HT1080 (cell line): ENCODE measurements around the gene GALE. TPM values are rescaled to one million over a fixed set of nuclear protein-coding genes. Genes with fewer than 3 reads are reported as not detected.
"Not testable (repeated sequence)": the region's sequence is repeated elsewhere in the genome, so short reads cannot be mapped to it uniquely, and the experiment has no call there.

Experiments
- DNase-seq: peaks from one replicate; pipeline ENCODE4 v3.0.0-alpha.2; 2015; ENCODE audit warnings: low read depth
- polyA plus RNA-seq, 2 experiments: library from polyadenylated mRNA; depleted of rRNA; stranded (reverse); fragments of >200 nt; gene quantifications; 2 replicates each; pipeline ENCODE4 v1.2.3, GENCODE V29; 2015
- total RNA-seq: library from RNA; depleted of rRNA; stranded (reverse); fragments of >200 nt; shearing (Covaris generic); gene quantifications from 2 replicates; pipeline ENCODE4 v1.2.3, GENCODE V29; 2014; rRNA removed

Gene GALE
- total RNA-seq = 144 and 146 TPM in 2 replicates
- 169 and 186 TPM in 2 replicates for polyA plus RNA-seq (2015; cell fraction: cytosol; rRNA removed)
- 252 and 280 TPM in 2 replicates for polyA plus RNA-seq (2015; cell fraction: nucleus; rRNA removed)

DNA sequence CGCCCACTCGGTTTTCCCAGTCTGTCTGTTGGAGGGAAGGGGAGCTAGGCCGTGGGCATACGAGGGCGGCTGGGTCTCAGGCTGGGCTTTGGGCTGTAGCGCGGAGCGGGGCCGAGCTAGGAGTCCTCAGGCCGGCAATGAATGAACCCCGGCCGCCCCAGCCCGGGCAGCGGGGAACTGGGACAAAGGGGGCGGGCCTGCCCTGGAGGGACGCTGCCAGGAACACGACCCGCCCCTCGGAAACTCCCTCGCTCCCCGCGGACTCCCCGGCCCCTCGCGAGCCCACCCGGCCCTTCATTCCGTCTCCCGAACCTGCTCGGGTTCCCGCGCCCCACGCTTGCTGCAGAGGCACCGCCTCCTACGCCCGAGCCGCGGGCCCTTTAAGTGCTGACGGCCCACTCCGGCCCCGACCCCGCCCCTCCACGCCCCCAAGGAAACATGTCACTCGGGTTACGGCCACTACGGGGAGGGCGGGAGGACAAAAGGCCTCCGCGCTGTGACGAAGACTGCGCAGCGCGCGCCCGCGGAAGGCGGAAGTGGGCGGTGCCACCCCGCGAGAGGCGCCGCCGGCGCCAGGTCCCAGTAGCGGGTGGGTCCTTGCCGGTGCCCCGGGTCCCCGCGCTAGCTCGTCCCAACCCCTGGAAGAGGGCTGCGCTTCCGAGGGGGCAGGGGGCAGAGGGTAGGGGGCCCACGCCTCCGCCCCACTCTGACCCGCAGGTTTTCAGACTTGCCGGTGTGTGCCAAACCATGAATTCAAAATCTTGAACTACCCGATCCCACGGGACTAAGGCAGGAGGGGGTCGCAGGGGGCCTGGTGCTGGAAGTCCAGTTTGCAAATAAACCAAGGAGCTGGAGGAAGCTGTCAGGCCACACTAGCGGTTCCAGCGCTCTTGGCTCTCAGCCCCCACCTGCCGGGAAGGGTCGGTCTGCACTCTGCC, at the start of gene GALE:
Gene GALE (minus strand): TSS at position 355 of the 938 bp plus-strand sequence. CDS start 1,747 bp downstream, outside the sequence.
- DNase-seq = peak; percentile 91

DNA sequence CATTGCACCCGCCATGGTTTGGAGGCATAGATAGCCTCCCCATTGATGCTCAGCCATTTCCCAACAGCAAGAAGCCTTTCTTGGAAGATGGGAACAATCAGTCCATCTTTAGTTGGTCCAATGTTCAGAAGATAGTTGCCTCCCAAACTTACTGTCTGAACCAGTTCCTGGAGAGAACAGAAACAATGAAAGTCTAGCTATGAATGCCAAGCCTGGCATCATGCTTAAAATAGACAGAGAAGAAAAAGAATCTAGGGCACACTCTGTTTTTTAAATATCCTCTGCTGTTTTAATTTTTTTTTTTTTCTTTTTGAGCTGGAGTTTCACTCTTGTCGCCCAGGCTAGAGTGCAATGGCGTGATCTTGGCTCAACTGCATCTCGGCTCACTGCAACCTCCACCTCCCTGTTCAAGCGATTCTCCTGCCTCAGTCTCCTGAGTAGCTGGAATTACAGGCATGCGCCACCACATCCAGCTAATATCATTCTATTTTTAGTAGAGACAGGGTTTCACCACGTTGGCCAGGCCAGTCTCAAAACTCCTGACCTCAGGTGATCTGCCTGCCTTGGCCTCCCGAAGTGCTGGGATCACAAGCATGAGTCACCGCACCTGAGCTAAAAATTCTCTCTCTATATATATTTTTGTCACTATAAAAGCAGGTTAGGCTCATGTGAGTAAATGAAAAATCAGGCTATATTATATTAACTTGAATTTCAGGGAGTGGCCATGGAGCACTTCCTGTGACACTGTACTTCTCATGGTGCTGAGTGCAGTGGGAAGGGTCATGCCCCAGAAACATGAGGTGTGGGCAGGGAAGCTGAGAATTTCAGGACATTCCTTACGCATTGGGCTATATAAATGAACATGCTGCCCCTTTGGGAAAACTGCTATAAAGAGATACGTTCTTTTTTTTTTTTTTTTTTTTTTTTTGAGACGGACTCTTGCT, 48.4 kb upstream of the GALE start:
- DNase-seq = no peak

DNA sequence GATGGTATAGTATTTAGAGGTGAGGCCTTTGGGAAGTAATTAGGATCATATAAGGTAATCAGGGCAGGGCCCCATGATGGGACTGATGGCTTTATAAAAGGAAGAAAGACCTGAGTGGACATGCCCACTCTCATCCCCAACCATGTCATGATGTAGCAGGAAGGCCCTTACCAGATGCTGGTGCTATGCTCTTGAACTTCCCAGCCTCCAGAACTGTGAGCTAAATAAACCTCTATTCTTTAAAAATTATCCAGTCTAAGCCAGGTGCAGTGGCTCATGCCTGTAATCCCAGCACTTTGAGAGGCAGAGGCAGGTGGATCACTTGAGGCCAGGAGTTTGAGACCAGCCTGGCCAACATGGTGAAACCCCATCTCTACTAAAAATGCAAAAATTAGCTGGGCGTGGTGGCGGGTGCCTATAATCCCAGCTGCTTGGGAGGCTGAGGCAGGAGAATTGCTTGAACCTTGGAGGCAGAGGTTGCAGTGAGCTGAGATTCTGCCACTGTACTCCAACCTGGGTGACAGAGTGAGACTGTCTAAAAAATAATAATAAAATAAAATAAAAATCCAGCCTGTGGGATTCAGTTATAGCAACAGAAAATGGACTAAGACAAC, 47.0 kb upstream of the GALE start:
- not testable (repeated sequence) for DNase-seq

DNA sequence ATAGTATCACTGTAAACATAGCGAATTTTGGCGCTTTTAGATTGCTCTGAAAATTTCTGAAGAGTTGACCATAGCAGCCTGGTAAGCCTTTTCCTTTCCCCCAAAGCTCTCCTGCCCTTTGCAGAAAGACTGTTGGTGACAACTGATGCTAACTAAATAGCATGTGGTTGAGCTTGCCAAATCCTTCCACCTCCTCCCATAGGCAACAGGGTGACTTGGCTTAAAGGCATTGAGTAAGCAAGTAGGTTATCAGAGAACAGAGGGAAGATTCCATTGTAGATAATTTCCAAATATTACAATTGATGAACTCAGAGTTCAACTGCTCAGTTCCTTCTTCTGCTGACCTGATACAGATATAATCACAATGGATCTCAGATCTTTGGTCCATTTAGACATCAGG, 44.6 kb upstream of the GALE start:
- no peak for DNase-seq

DNA sequence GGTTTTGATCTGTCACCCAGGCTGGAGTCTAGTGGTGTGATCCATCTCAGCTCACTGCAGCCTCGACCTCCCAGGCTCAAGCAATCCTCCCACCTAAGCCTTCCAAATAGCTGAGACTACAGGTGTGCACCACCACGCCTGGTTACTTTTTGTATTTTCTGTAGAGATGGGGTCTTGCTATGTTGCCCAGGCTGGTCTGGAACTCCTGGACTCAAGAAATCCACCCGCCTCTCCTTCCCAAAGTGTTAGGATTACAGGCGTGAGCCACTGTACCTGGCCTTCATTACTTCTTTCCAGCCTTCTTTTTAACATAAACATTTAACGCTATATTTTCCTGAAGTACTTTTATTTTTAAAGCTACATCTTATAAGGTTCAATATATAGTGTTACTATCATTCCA, 43.1 kb upstream of the GALE start:
- no peak for DNase-seq

DNA sequence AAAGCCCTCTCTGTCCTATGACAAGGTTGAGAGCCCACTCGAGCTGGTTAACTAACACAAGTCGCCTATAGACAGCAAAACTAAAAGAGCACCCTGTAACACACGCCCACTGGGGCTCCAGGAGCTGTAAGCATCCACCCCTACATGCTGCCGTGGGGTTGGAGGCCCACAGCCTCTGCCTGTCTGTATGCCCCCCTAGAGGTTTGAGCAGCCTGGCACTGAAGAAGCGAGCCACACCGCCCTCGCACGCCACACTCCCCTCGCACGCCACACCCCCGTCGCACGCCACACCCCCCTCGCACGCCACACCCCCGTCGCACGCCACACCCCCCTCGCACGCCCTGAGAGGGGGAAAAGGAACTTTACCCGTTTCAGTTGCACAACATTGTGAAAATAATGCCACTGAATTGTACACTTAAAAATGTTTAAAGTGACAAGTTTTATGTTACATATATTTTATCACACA, 37.9 kb upstream of the GALE start:
- DNase-seq = peak; percentile 28

DNA sequence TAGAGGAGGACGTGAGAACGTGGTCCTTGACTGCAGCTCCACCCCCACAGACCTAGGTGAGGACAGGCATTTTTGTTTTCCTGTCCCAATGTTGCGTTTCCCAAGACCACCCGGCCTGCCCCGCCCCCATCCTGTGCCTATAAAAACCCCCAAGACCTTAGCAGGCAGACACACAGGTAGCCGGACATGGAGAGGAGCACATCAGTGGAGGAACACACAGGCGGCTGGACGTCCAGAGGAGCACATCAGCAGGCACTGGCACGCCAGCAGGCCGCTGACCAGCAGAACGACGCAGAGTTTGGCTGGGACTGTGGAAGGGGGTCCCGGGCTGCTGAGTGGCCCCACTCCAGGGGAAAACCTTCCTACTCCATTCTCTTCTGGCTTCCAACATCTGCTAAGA, 37.4 kb upstream of the GALE start:
- no peak for DNase-seq

DNA sequence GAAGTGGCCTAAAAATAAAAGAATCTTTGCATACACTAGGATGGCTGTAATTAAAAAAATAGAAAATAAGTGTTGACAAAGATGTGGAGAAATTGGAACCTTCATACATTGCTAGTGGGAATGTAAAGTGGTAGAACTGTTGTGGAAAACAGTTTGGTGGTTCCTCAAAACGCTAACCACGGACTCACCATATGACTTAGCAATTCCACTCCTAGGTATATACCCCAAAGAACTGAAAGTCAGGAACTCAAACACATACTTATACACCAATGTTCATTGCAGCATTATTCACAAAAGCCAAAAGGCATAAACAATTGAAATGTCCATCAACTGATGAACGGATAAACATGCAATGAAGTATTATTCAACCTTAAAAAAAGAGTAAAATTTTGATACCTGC, 35.5 kb upstream of the GALE start:
- DNase-seq = no peak

DNA sequence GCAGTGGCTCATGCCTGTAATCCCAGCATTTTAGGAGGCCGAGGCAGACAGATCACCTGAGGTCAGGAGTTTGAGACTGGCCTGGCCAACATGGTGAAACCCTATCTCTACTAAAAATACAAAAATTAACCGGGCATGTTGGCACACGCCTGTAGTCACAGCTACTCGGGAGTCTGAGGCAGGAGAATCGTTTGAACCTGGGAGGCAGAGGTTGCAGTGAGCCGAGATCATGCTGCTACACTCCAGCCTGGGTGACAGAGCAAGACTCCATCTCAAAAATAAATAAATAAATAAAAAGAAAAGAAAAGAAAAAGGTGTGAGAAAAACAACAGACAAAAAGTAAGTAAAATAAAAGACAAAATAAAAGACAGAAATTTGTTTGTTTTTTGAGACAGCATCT, 33.6 kb upstream of the GALE start:
- DNase-seq = not testable (repeated sequence)

DNA sequence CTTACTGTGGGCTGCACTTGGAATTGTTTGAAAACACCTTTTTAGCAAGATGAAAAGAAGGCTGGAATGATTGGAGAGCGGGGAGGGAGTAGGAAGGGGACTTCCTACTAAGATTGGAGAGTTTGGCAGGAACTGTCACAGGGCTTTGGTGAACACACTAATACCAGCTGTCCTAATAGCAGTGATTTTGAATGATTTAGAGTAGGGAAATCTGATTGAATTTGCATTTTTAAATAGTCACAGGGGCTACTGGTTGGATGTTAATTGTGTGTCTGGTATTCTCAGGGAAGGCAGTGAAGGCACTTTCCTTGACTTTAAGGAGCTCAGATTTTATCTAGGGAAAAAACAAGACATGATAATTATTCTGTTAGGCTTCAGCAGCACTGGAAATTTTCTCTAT, 27.2 kb upstream of the GALE start:
- no peak for DNase-seq

DNA sequence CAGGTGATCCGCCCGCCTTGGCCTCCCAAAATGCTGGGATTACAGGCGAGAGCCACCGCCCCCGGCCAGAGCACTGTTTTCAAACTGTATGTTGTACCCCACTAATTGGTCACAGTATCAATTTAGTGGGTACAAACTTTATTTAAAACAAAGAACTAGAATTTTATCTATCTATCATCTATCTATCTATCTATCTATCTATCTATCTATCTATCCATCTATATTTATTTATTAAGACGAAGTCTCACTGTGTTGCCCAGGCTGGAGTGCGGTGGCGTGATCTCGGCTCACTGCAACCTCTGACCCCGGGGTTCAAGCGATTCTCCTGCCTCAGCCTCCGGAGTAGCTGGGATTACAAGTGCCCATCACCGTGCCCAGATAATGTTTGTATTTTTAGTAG, 26.0 kb upstream of the GALE start:
- not testable (repeated sequence) for DNase-seq

DNA sequence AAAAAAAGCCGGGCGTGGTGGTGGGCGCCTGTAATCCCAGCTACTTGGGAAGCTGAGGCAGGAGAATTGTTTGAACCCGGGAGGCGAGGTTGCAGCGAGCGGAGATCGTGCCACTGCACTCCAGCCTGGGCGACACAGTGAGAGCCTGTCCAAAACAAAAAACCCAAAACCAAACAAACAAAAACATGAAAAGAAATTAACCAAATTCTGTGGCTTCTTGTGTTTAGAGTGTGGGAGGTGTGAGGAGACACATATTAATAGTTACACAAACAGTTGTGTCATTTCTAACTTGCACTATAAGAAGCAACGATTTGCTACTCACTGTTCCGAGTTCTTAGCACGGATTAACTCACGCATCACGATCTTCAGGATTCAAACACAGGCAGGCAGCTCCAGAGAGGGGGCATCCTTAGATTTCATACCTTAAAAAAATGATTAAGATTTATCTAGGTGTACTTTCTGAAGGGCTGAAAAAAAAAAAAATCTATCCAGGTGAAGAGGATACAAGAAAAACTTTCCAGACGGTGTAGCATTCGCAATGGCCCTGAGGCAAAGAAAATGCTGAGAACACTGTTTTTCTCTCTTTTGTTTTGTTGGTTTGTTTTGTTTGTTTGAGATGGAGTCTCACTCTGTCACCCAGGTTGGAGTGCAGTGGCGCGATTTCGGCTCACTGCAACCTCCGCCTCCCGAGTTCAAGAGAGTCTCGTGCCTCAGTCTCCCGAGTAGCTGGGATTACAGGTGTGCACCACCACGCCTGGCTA, 25.4 kb upstream of the GALE start:
- no peak for DNase-seq

DNA sequence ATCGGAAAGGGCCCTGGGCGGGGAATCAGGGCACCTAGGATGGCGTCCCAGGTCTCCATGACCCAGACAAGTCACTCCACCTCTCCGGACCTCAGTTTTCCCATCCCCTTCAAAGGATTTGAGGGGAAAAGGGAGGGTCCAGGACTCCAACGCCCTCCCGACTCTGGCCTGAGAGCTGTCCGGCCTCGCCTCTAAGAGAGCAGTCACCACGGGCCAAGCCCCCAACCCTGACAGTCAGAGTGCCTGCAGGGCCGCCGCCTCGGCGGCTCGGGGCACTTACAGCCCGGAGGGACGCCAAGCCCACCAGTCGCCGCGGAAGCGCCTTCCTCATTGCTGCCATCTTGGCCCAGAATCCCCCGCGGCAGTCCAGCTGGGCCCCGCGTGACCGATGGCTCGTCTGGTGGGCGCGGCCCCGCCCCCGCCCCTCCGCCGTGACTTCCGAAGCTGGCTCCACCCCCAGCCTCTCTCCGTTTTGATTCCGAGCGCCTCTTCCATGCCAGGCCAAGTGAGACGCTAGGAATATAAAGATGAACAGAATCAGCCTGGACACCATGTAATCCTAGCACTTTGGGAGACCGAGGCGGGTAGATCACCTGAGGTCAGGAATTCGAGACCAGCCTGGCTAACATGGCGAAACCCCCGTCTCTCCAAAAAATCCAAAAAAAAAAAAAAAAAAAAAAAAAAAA, 24.7 kb upstream of the GALE start, which contains the start of gene HMGCL:
Gene HMGCL (minus strand): TSS at position 354 of the 686 bp plus-strand sequence. CDS start 14 bp downstream, at position 340.
- peak; percentile 78 for DNase-seq

DNA sequence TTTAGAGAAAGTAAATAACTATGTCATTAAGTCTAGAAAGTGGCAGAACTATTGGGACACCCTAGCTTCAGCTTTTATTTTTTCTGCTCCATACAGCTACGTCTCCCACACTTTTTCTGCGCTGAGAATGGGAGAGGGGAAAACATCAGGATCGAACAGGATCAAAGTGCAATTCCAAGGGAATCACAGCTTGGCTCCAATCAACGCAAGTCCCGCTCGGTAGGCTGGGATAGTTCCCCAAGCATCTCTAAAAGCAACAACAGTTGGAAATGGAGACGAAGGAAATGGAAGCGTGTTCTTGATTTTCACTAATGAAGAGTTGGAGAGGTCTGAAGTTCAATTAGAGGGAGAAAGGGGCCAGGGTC, 24.1 kb upstream of the GALE start:
- no peak for DNase-seq

DNA sequence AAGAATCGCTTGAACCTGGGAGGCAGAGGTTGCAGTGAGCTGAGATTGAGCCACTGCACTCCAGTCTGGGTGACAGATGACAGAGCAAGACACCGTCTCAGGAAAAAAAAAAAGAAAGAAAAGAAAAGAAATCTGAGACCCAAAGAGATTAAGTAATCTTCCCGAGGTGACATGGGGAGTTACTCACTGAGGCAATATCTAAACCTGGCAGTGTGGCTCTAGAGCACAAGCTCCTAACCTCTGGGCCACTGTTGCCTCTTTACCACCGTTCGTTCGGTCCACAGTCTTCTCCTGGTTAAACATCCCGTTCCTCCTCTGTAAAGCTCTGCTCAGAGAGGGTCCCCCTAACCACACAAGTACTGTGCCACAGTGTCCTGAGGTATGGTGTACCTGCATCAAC, 23.2 kb upstream of the GALE start:
- DNase-seq = no peak

DNA sequence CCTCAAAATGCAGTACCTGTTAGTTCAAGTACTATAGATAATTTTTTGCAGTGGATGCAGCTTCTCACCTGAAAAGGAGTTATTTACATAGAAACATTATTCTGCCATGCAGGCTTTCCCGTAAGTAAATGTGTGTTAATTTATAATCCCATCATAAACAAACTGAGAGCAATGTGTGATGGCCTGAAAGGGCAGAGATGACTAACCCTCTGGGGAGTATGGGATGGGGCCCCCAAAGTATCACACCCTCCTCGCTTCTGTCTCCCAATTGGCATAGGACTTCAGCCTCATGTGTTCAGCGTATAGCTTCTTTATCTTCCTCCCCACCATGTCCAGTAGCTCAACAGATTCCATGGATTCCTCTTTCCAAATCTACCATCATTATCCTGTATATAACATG, 17.1 kb upstream of the GALE start:
- DNase-seq = no peak

DNA sequence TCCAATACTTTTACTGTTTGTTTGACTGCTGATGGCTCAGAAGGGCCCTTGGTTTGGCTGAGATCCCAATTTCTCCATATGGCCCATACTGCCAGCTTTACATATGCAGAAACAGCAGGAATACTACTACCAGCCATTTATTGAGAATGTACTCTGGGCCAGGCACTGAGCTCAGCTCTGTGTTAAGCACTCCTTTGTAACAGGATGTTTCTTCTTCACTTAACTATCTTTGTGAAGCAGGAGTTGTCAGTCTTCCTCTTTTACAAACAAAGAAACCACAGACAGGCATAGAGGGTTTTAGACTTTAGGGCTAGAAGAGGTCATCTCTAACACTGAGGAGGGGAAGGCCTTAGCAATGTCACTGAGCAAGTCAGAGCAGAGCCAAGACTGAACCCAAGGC, 16.4 kb upstream of the GALE start:
- DNase-seq = no peak

DNA sequence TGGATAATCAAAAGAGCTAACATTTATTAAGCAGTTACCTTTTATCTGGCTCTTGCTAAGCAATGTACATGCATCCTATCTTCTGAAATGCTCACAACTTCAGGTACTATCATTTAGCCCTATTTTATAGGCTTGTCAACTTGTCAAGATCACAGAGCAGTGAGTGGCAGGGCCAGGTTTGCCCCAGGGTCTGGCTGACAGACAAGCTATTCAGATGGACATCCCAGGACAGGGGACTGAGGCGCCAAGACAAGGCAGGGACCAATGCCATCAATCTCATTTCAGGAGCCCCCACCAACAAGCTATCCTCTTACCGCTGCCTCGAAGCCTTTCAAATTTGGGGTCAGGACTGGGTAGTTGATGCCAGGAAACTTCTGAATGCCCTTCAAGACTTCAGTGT, 15.8 kb upstream of the GALE start:
- DNase-seq = no peak

DNA sequence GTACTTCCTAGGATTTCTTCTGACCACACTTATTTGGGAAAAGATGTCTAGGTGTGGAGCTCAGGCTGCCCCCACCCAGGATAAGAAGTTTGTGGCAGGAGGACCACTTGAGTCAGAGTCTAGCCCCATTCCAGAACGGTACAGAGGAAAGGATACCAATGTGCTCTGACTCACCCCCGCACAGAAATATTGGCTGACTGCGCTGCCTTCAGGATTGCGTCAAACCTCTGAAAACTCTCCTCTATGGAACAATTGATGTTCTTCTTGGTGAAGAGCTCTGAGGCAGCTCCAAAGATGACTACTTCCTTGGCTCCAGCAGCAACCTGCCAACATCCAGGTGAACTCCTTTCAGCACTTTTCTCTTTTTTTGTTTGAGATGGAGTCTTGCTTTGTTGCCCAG, 13.5 kb upstream of the GALE start:
- DNase-seq = no peak
